Measurements from ENCODE around the gene OTOF.

OTOF gene

GRCh38 chr2:26477911-26478253 is at the start of gene OTOF:
OTOF (minus strand) TSS chr2:26478124.
- DNase-seq: no peak

DNA sequence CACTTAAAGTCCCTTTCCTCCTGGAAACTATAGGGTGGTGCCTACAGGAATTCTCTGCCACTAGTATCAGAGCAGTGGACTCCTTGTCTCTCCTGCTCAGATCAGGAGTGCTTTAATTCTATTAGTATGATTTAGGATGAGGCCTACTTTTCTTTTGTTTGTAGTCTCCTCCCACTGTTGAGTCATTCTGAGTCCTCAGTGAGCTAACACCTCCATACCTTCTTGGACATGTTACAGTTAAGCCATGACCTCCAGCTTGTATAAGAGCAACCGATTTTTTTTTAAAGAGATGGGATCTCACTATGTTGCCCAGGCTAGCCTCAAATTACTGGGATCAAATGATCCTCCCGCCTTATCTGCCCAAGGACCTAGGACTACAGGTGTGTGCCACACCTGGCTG is 48.7 kb upstream of the OTOF start:
- DNase-seq: no peak

DNA sequence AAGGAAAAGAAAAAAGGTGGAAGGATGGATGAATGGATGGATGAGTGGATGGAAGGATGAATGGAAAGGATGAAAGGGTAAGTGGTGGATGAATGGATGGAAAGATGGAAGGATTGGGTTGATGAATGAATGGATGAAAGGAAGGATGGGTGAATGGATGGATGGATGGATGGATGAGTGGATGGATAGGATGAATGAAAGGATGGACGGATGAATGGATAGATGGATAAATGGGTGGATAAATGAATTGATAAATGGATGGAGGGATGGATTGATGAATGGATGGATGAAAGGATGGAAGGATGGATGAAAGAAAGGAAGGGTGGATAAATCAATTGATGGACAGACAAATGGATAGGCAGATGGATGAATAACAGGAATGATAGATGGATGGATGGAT is 48.2 kb upstream of the OTOF start:
- DNase-seq: no peak

GRCh38 chr2:26523750-26524149 is 45.8 kb upstream of the OTOF start:
- DNase-seq: no peak

DNA sequence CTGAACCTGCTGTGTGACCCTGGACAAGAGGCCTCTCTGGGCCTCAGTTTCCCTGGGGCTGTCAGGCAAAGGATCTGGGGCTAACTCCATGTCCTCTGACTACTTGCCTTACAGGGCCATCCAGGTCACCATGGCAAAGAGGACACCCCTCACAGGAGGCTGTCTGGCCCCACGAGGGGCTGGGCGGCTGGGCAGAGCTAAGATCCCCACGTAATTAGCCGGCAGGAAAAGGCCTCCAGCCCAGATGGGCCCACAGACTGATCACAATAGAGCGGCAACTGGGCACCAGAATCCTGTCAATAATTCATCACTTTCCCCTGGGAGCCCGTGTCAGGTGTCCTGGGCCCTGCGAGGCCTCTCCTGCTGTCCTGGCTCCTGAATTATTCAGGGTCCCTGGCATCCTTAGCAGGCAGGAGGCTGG is 44.8 kb upstream of the OTOF start:
- DNase-seq: no peak

DNA sequence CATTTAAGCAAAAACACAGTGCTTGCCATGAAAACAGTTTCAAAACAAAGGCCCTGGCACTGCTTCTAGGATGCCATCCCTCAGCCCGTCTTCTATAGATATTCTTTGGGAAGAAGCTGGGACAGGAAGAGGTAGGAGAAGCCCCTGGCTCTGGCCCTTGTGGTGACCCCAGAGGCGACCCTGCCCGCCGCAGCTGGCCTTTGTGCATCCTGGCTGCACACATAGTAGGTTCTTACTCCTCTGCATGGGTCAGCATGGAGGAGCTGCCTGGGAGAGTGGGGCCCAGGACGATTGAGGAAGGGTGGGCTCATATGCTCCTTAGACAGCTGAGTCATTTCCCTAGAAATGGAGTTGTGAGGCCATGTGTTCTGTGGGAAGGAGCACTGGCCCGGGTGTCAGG is 44.4 kb upstream of the OTOF start:
- DNase-seq: no peak

DNA sequence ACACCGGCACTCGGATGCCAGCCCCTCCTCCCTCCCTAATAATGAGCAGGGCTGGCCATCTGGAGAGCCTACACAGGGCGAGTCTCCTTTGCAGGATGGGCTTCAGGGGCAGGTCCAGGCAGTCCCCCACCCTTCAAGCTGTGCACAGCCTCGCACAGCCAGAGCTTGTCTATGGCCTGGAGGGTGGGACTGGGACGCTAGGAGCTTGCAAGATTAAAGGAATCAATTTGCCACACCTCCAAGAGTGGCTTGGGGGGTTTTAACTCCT is 43.9 kb upstream of the OTOF start:
- no peak for DNase-seq

DNA sequence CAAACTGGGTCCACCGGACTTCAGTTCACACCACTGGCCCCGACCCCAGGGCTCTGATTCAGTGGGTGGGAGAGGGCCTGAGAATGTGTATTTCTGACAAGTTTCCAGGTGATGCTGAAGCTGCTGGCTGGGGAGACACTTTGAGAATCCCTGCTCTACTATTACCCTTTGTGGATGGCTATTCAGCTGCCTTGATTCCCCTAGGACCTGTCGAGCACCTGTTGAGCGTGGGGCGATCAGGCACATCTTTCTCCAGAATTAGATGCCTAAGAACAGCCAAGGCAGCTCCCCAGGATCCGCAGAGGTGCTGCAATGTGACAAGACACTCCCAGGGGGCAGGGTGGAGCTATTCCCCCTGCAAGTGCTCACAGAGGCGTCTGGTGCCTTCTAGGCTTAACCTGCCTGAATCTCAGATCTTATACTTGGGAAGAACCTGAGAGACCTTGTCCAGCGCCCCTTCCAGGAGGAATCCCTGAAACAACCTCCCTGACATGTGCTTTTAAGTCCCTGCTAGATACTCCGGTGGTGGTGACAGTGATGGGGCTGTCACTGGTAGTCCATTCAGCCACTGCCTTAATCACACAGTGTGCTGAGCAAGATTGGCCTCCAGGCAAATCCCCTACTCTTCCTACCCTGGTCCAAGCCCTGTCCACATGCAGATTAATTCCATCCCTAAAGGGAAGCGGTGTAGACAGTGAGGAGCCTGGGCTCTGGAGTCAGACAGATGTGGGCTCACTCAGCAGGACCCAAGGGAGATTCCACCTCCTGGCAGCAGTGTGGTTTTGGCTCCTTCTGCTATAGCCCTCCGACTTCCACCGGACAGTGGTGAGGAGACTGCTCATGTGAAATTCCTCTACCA is 43.4 kb upstream of the OTOF start:
- no peak for DNase-seq

GRCh38 chr2:26520148-26520449 is 42.2 kb upstream of the OTOF start:
- no peak for DNase-seq

GRCh38 chr2:26519396-26520147 is 41.6 kb upstream of the OTOF start:
- no peak for DNase-seq

DNA sequence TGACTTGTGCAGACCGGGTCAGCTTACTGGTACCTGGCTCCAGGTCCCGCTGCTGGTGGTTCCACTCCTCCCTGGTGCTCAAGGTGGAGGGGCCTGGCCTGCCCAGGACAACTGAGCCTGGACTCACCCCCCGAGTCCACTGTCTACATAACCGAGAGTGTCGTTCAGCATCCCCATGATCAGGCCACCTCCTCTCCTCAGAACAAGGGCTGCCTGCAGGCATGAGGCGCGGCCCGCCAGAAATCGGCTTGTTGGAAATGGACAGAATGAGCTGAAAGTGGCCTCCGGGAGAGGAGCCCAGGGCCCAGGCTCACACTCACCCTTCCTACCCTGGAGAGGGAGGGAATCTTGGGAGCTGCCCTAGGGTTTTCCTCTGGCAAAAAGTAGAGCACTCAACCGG is 38.9 kb upstream of the OTOF start:
- no peak for DNase-seq

GRCh38 chr2:26516246-26516645 is 38.3 kb upstream of the OTOF start:
- DNase-seq: no peak

DNA sequence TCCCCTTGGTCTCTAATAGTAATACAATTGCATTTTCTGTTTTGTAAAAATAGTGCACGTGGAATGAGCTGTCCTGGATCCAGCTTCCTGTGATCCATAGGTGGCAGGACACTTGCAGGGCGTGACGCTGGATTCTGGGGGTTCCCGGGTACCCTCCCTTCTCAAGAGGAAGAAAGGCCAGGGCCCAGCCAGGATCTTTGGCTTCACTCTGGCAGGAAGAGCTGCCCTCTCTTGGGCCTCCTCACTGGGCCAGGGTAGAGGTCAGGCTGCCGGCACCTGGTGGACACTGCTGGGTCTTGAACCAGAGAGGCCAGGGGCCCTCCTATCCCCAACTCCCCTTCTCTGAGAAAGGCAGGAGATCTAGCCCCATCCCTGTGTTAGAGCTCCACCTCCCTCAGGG is 37.8 kb upstream of the OTOF start:
- DNase-seq: no peak

GRCh38 chr2:26514045-26514444 is 36.1 kb upstream of the OTOF start:
- no peak for DNase-seq

DNA sequence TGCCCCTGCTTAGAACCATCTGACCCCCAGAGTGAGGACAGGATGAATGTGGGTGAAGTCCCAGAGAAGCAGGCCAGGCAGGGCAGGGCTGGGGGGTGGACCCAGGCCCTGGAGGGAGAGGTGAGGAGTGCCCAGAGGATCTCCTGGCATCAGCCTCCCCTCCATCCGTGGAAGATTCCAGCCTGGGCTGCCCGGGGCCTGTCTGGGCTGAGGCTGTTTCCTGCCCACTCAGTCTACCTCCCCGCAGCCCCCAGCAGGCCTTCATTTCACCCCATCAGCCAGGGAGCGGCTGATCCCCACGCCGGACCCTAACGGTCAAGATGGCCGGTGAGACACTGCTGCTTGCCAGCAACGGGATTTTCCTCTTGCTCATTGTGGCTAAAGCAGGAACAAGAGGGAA is 35.3 kb upstream of the OTOF start:
- DNase-seq: no peak

DNA sequence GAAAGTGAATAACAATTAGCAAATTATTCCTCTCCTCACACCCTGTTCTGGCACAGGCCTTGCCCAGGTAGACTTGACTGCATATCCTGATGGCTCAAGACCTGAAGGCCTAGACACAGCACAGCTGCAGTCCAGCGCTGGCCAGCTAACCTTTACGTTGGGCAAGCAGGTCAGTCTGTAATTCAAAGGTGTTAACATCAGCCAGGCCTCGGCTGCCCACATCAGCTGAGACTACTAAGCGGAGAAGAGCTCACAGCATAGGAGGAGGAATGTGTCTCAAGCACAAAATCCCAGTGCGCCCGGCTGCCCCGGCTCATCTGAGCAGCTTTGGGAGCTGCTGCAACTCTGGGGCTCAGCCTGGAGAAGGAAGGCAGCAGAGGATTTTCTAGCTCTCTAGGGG is 33.5 kb upstream of the OTOF start:
- no peak for DNase-seq

GRCh38 chr2:26510344-26510973 is 32.5 kb upstream of the OTOF start:
- DNase-seq: no peak

DNA sequence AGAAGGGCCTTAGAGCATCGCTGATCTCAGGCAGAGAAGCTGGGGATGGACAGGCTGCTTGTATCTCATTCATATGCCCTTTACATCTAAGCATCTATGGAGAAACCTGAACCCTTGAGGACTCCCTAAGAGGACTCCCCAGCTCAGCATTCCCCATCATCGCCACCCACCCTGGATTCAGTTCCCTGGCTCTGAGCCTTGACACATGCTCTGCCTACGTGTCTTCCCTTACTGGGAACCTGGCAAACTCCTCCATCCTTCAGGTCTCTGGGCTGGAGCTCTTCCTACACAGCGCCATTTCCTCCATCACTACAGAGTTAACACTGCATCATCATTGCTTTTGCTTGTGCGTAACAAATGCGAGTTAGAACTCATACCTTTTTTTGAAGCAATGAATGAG is 31.2 kb upstream of the OTOF start:
- DNase-seq: no peak

- no peak for DNase-seq
Measured at GRCh38 chr2:26507932-26508331, 30.0 kb upstream of the OTOF start.

DNA sequence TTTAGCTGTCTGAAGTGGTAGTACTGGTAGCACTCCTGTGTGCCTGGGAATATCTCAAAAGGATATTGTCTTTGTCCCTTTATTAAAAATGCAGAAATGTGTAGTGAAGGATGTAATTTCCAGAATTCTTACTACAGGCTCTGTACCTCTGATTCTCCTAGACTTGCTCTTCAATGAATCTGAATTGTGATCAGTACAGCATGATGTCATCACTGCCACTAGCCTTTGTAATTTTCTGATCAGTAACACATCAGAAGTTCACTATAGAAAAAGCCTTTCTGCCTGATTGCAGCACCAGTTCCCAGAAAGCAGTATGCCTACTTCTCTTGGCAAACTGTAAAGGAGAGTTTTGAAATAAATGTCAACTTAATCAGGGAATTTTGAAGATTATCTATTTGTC is 29.2 kb upstream of the OTOF start:
- no peak for DNase-seq

DNA sequence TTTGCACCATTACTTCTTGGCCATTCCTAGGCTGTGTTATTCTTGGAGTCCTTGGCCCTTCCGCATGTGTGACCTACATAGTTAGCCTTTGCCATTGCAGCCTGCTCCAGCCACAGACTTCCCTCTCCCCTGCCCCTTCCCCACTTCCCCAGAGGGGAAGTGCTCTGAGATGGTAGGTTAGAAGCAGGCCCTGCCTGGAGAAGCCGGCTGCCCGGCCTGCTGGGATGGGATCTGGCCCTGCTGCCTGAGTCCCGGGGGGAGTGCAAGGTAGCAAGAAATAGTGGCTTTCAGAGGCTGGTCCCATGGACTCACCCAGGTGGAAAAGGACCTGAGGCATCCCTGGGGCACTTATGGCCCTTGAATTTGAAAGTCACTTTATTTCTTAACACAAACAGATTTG is 28.4 kb upstream of the OTOF start:
- no peak for DNase-seq

- no peak for DNase-seq
Measured at GRCh38 chr2:26504002-26504401, 26.1 kb upstream of the OTOF start.

DNA sequence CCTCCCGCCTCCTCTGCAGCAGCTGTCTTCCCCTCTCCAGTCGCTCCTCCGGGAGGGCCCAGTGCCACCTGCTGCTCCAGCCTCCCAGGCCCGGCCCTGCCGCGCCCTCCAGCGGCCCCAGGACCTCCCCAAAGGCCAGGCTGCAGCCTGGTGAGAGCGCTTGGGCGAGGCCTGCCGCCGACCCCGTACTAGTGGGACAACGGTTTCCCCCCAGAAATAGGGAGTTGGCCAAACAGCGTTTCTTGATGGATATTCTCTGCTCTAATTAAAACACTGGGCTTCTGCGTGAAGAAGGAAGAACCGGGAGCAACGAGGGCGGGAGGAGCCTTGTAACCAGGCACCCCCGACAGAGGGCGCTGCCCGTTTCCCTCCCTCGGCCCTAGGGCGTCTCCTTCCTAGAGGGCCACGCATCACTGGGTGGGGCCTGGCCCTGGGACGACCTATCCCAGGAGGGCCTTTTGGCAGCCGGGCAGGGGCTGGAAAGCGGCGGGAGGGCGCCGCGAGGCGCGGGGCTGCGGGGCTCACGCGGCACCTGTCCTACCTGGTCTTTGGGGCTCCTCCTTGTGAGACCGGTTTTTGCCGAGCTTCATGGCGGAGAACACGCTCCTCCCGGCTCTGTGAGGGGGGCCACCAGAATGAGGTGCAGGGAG is 25.4 kb upstream of the OTOF start:
- peak; percentile 72 to 77 for DNase-seq

DNA sequence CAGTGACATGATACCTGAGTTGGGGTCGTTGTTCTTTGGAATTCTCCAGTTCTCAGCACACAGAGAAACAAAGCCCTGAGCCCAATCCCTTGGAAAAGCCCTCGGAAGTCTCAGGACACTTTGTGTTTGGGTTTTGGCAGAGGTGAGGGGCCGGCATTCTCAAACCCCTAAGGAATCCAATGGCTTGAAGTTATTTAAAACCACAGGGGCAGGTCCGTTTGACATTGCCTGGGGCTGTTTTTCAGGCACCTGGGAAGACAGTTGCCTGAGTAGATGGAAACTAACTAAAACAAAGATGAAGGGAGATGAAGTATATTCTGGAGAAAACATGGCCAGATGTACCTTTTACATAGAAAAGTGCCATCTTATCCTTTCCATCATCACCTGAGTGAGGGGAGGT is 22.5 kb upstream of the OTOF start:
- DNase-seq: no peak

Data from activated CD4-positive, alpha-beta T cell treated with anti-CD3 and anti-CD28 coated beads for 4 hours (primary cell).